ENCODE results near the gene WIF1. TPM values are rescaled to one million over a fixed set of nuclear protein-coding genes. Genes with fewer than 3 reads are reported as not detected.

WIF1 gene
- total RNA-seq, 1 donor from 2014 or later: not detected

- intact Hi-C loops (cut with micrococcal nuclease): no loop called here
Observed at GRCh38 chr12:65039301-65039700, 81.8 kb downstream of the WIF1 start.

- intact Hi-C loops (cut with micrococcal nuclease): no loop called here
Observed at GRCh38 chr12:65025136-65025535, 96.0 kb downstream of the WIF1 start.

GRCh38 chr12:65023485-65023884 lies 97.6 kb downstream of the WIF1 start:
- intact Hi-C loops (cut with micrococcal nuclease): no loop called here

GRCh38 chr12:65022960-65023359 lies 98.1 kb downstream of the WIF1 start:
- intact Hi-C loops (cut with micrococcal nuclease): no loop called here

GRCh38 chr12:65022421-65022820 lies 98.7 kb downstream of the WIF1 start:
- intact Hi-C loops (cut with micrococcal nuclease): no loop called here

GRCh38 chr12:65019696-65020234 lies 101.3 kb downstream of the WIF1 start:
- intact Hi-C loops (cut with micrococcal nuclease): no loop called here

GRCh38 chr12:65016881-65017650 lies 104.0 kb downstream of the WIF1 start:
- intact Hi-C loops (cut with micrococcal nuclease): no loop called here

- intact Hi-C loops (cut with micrococcal nuclease): no loop called here
Observed at GRCh38 chr12:65015850-65016249, 105.3 kb downstream of the WIF1 start.

- intact Hi-C loops (cut with micrococcal nuclease): no loop called here
Observed at GRCh38 chr12:65014504-65015271, 106.4 kb downstream of the WIF1 start.

GRCh38 chr12:65010437-65010836 lies 110.7 kb downstream of the WIF1 start:
- intact Hi-C loops (cut with micrococcal nuclease): no loop called here

GRCh38 chr12:65005716-65006115 lies 115.4 kb downstream of the WIF1 start:
- intact Hi-C loops (cut with micrococcal nuclease): no loop called here

- intact Hi-C loops (cut with micrococcal nuclease): no loop called here
Observed at GRCh38 chr12:65004270-65004669, 116.8 kb downstream of the WIF1 start.

Other genes starting within 250 kb of the WIF1 start
- 38.1 and 38.7 TPM in 2 replicates for gene LEMD3, start 48.3 kb upstream of the WIF1 start, total RNA-seq
- gene MSRB3, start 157.4 kb upstream of the WIF1 start, total RNA-seq: 0.05 and 0.15 TPM in 2 replicates